IMR-90 (cell line): Measurements from ENCODE around the gene COA1. TPM values are rescaled to one million over a fixed set of nuclear protein-coding genes. Genes with fewer than 3 reads are reported as not detected.
A peak's percentile ranks its signal among the peaks of the same experiment; 100 is the strongest.

Experiments used
- ATAC-seq: fragments of 200-7000 bp; cut with Tn5 transposase; 2 replicates; pipeline ENCODE4 v1.9.1; 2020; ENCODE audit warnings: low read depth, mild to moderate bottlenecking, moderate library complexity
- BruUV-seq: library from RNA; stranded (reverse); fragments of 400-500 nt; replicated peaks from 2 replicates; lab custom pipeline; 2021; lab: Mats Ljungman, UMichigan
- CTCF ChIA-PET: fragments of 300-600 bp; formaldehyde crosslinking; extraction: SDS; loops from one replicate; lab custom pipeline; 2021; ENCODE audit warnings: antibody characterized with exemption; lab: Yijun Ruan, JAX
- POLR2A ChIA-PET: fragments of 300-600 bp; sonication (Branson Sonifier 250); formaldehyde crosslinking; loops from one replicate; lab custom pipeline; 2022; ENCODE audit warnings: antibody characterized with exemption; ENCODE audit not compliant: unreplicated experiment; lab: Charles Lee
- DNase-seq: peaks from one replicate; pipeline ENCODE4 v3.0.0; 2013
- H2AFZ ChIP-seq: replicated peaks from 2 replicates; pipeline ENCODE3; 2013; ENCODE audit warnings: low read length, mild to moderate bottlenecking; ENCODE audit not compliant: poor library complexity
- H2AK5ac ChIP-seq: 2 replicates; pipeline ENCODE4 v1.6.1; 2013; ENCODE audit warnings: low read depth, low read length, inconsistent platforms
- H2AK9ac ChIP-seq: replicated peaks from 2 replicates; pipeline ENCODE3; 2013; ENCODE audit warnings: mild to moderate bottlenecking, low read depth, low read length, moderate library complexity; ENCODE audit not compliant: poor library complexity
- H2BK120ac ChIP-seq: 2 replicates; pipeline ENCODE4 v1.6.1; 2013; ENCODE audit warnings: low read depth, low read length, inconsistent platforms
- H2BK15ac ChIP-seq: 3 replicates; pipeline ENCODE4 v1.6.1; 2013; ENCODE audit warnings: low read depth, low read length, inconsistent platforms
- H2BK20ac ChIP-seq: 2 replicates; pipeline ENCODE4 v1.6.1; 2013; ENCODE audit warnings: low read depth, mild to moderate bottlenecking, inconsistent platforms, low read length, moderate library complexity
- H2BK5ac ChIP-seq: 2 replicates; pipeline ENCODE4 v1.6.1; 2013; ENCODE audit warnings: mild to moderate bottlenecking, low read depth, low read length, inconsistent platforms; ENCODE audit not compliant: poor library complexity, severe bottlenecking
- H3K14ac ChIP-seq: replicated peaks from 2 replicates; pipeline ENCODE4 v1.6.1; 2013; ENCODE audit warnings: low read depth, low read length, inconsistent platforms
- H3K18ac ChIP-seq: 2 replicates; pipeline ENCODE4 v1.6.1; 2013; ENCODE audit warnings: low read depth, low read length, control low read depth
- H3K23ac ChIP-seq: 2 replicates; pipeline ENCODE4 v1.6.1; 2013; ENCODE audit warnings: low read depth, low read length, inconsistent platforms
- H3K27ac ChIP-seq: 2 replicates; pipeline ENCODE4 v1.5.1; 2013; ENCODE audit warnings: mild to moderate bottlenecking, control low read depth, low read length; ENCODE audit not compliant: insufficient read depth
- H3K27me3 ChIP-seq: 2 replicates; pipeline ENCODE4 v1.6.1; 2013; ENCODE audit warnings: low read length; ENCODE audit not compliant: control insufficient read depth, insufficient read depth
- H3K36me3 ChIP-seq: 2 replicates; pipeline ENCODE4 v1.6.1; 2013; ENCODE audit warnings: low read length, mixed read lengths; ENCODE audit not compliant: control insufficient read depth, insufficient read depth
- H3K4ac ChIP-seq: 2 replicates; pipeline ENCODE4 v1.6.1; 2013; ENCODE audit warnings: low read depth, low read length, inconsistent platforms
- H3K4me1 ChIP-seq: 2 replicates; pipeline ENCODE4 v1.6.1; 2013; ENCODE audit warnings: low read length, mixed read lengths; ENCODE audit not compliant: control insufficient read depth, insufficient read depth
- H3K4me2 ChIP-seq: 2 replicates; pipeline ENCODE4 v1.6.1; 2013; ENCODE audit warnings: low read depth, mild to moderate bottlenecking, control low read depth, low read length, moderate library complexity
- H3K4me3 ChIP-seq: 2 replicates; pipeline ENCODE4 v1.5.1; 2013; ENCODE audit warnings: low read depth, mild to moderate bottlenecking, control low read depth, low read length, moderate library complexity; ENCODE audit not compliant: insufficient read depth
- H3K56ac ChIP-seq: 2 replicates; pipeline ENCODE4 v1.6.1; 2013; ENCODE audit warnings: low read length, inconsistent platforms; ENCODE audit not compliant: insufficient read depth; ENCODE audit errors: extremely low read depth
- H3K79me1 ChIP-seq, 2 experiments: 2 replicates each; pipeline ENCODE4 v1.6.1; 2013; ENCODE audit warnings: low read length in 2 of 2, inconsistent platforms in 1 of 2, low read depth in 1 of 2
- H3K9ac ChIP-seq: 2 replicates; pipeline ENCODE4 v1.6.1; 2013; ENCODE audit warnings: low read depth, low read length, control low read depth
- H3K9me1 ChIP-seq: 2 replicates; pipeline ENCODE4 v1.6.1; 2013; ENCODE audit warnings: low read length, inconsistent platforms; ENCODE audit not compliant: insufficient read depth
- H3K9me3 ChIP-seq: 2 replicates; pipeline ENCODE4 v1.6.1; 2013; ENCODE audit warnings: low read length; ENCODE audit not compliant: control insufficient read depth, insufficient read depth
- H4K20me1 ChIP-seq: 2 replicates; pipeline ENCODE4 v1.6.1; 2013; ENCODE audit warnings: low read length, inconsistent platforms; ENCODE audit not compliant: insufficient read depth
- H4K5ac ChIP-seq: 2 replicates; pipeline ENCODE4 v1.6.1; 2013; ENCODE audit warnings: mild to moderate bottlenecking, low read depth, low read length, control low read depth
- H4K8ac ChIP-seq, 2 experiments: 2 replicates each; pipeline ENCODE4 v1.6.1; 2013; ENCODE audit warnings: low read depth in 2 of 2, low read length in 2 of 2, control low read depth in 1 of 2, inconsistent platforms in 1 of 2
- H4K91ac ChIP-seq: 2 replicates; pipeline ENCODE4 v1.6.1; 2013; ENCODE audit warnings: low read depth, low read length, inconsistent platforms; ENCODE audit not compliant: insufficient read depth
- BHLHE40 ChIP-seq: fragments of 150-350 bp; IDR thresholded peaks from 2 replicates; pipeline ENCODE4 v1.6.1; 2016; ENCODE audit warnings: mild to moderate bottlenecking, low read depth, low read length
- CEBPB ChIP-seq: IDR thresholded peaks from 2 replicates; pipeline ENCODE4 v1.6.1; 2012; ENCODE audit warnings: low read depth, low read length, improper control_type of control experiment
- CHD1 ChIP-seq: IDR thresholded peaks from 2 replicates; pipeline ENCODE4 v1.6.1; 2012; ENCODE audit warnings: low read depth, low read length, improper control_type of control experiment
- FOS ChIP-seq: fragments of 150-350 bp; IDR thresholded peaks from 2 replicates; pipeline ENCODE4 v1.6.1; 2016; ENCODE audit warnings: low read depth, low read length
- MAFK ChIP-seq: IDR thresholded peaks from 2 replicates; pipeline ENCODE4 v1.6.1; 2012; ENCODE audit warnings: low read depth, low read length, improper control_type of control experiment
- MAZ ChIP-seq: IDR thresholded peaks from 2 replicates; pipeline ENCODE4 v1.6.1; 2012; ENCODE audit warnings: low read depth, mild to moderate bottlenecking, low read length, improper control_type of control experiment, moderate library complexity, borderline replicate concordance
- MXI1 ChIP-seq: IDR thresholded peaks from 2 replicates; pipeline ENCODE4 v1.6.1; 2012; ENCODE audit warnings: low read depth, mild to moderate bottlenecking, low read length, moderate library complexity, borderline replicate concordance
- NFE2L2 ChIP-seq: fragments of 150-350 bp; IDR thresholded peaks from 2 replicates; pipeline ENCODE4 v1.6.1; 2016; ENCODE audit warnings: low read depth, mild to moderate bottlenecking, low read length
- POLR2A ChIP-seq: IDR thresholded peaks from 2 replicates; pipeline ENCODE4 v1.6.1; 2012; ENCODE audit warnings: mild to moderate bottlenecking, low read depth, low read length
- RAD21 ChIP-seq: IDR thresholded peaks from 2 replicates; pipeline ENCODE4 v1.6.1; 2012; ENCODE audit warnings: low read length, improper control_type of control experiment
- RCOR1 ChIP-seq: IDR thresholded peaks from 2 replicates; pipeline ENCODE4 v1.6.1; 2012; ENCODE audit warnings: mild to moderate bottlenecking, low read length, improper control_type of control experiment; ENCODE audit not compliant: insufficient replicate concordance
- RFX5 ChIP-seq: IDR thresholded peaks from 2 replicates; pipeline ENCODE4 v1.8.0; 2012; ENCODE audit warnings: low read depth, mild to moderate bottlenecking, low read length, moderate library complexity
- SMC3 ChIP-seq: fragments of 150-350 bp; IDR thresholded peaks from 2 replicates; pipeline ENCODE4 v1.6.1; 2016; ENCODE audit warnings: low read depth, mild to moderate bottlenecking, antibody characterized with exemption, low read length, moderate library complexity
- WGBS, 2 experiments: methylation state at CpG; one replicate each; pipeline versions ENCODE4 v1.1.5 to v1.1.7; 2013; ENCODE audit warnings: missing lambda C conversion rate in 2 of 2; ENCODE audit not compliant: insufficient read length in 1 of 2; ENCODE audit errors: extremely low coverage in 2 of 2; 5-methylcytosine and 5-hydroxymethylcytosine counted together
- dilution Hi-C: fragments of 300-500 bp; cut with HindIII; formaldehyde crosslinking; loops from one replicate; pipeline ENCODE4 v1.14.3; 2018; ENCODE audit warnings: low sequenced_read_pairs; ENCODE audit not compliant: unreplicated experiment
- in situ Hi-C: fragments of 300-500 bp; cut with MboI; formaldehyde crosslinking; loops from 3 replicates; pipeline ENCODE4 v1.14.3; 2019; ENCODE audit warnings: low sequenced_read_pairs, inconsistent platforms, mixed read lengths
- intact Hi-C: fragments of 100-400 bp; cut with micrococcal nuclease; formaldehyde crosslinking; loops from 2 replicates; pipeline ENCODE4 v1.10.0; 2022
- polyA plus RNA-seq, 3 experiments: library from polyadenylated mRNA; depleted of rRNA; stranded (reverse); fragments of >200 nt; gene quantifications; 2 replicates each; pipeline ENCODE4 v1.2.3, GENCODE V29; 2012; ENCODE audit warnings: low replicate concordance in 1 of 3
- total RNA-seq: library from RNA; depleted of rRNA; stranded (reverse); fragments of >200 nt; gene quantifications from 2 replicates; pipeline ENCODE4 v1.2.3, GENCODE V29; 2012
- TF ChIP-seq, protein P1 (sequence below): conservative IDR thresholded peaks from 2 replicates; pipeline ENCODE4 v1.5.1; 2012; ENCODE audit warnings: mild to moderate bottlenecking, low read depth, low read length, improper control_type of control experiment
- TF ChIP-seq, protein P2 (sequence below): fragments of 150-350 bp; IDR thresholded peaks from 2 replicates; pipeline ENCODE4 v1.6.1; 2017; ENCODE audit warnings: mild to moderate bottlenecking, antibody characterized with exemption, low read length, low read depth

COA1 gene
- total and polyA plus RNA-seq, 2 of the 4 experiments (the other 2 are of a cell fraction) = 34.2 to 59.5 TPM

GRCh38 chr7:43590862-43591557 is 138.3 kb downstream of the COA1 start:
- Histone ChIP-seq H3K4me2 (peak overlapping the region; percentile 34; the same call in 1 of the 2 replicates), H3K14ac (no peak overlapping the region; the same call in 1 of the 2 replicates), H3K4me1 (peaks cover 12% of the 10 kb centered on the region), H2AFZ (no peak overlapping the region), H3K4ac (no peak overlapping the region), H3K9me1 (peaks cover 20% of the 10 kb centered on the region), H3K79me1 (peaks cover 0 to 49% of the 10 kb centered on the region in 2 experiments; a peak in 2 of 4 replicates), H4K20me1 (peaks cover 89% of the 10 kb centered on the region), H2AK5ac (no peak overlapping the region), H3K36me3 (no peaks in the 10 kb centered on the region), H2BK5ac (peak overlapping the region; percentile 28), H4K5ac (no peak overlapping the region), H3K18ac (no peak overlapping the region), H3K23ac (peak overlapping the region; percentile 39; the same call in 1 of the 2 replicates), H4K8ac (no peak overlapping the region), H4K91ac (no peak overlapping the region), H3K9ac (no peak overlapping the region), H2BK120ac (no peak overlapping the region), H3K4me3 (no peak overlapping the region), H2BK15ac (no peak overlapping the region), H3K27ac (no peak overlapping the region), H3K56ac (no peak overlapping the region), H3K9me3 (no peaks in the 10 kb centered on the region), H2BK20ac (no peak overlapping the region), H2AK9ac (no peak overlapping the region), H3K27me3 (no peaks in the 10 kb centered on the region)
- intact Hi-C loops = no loop called here
- DNase-seq (no peak), ATAC-seq (no peak)
- in situ Hi-C loops = no loop called here
- BruUV-seq = no TSS peak
- POLR2A ChIA-PET = no interaction called here
- dilution Hi-C loops = no loop called here
- WGBS, 2 experiments = no CpG with 5 or more reads among the region's 2 CpGs
- CTCF ChIA-PET = interaction anchor here (0.8 to 1.3 kb wide), 2 partner anchors 9 to 108 kb away, joined by 3 to 5 read pairs; partner anchors contain the start of gene STK17A
- TF ChIP-seq NFE2L2 (no peak), FOS (no peak), BHLHE40 (no peak), MXI1 (no peak), POLR2A (no peak), MAFK (no peak), RFX5 (no peak), SMC3 (no peak), CEBPB (no peak), RAD21 (no peak), CHD1 (no peak), RCOR1 (no peak), MAZ (no peak)
- TF ChIP-seq, protein P1, sequence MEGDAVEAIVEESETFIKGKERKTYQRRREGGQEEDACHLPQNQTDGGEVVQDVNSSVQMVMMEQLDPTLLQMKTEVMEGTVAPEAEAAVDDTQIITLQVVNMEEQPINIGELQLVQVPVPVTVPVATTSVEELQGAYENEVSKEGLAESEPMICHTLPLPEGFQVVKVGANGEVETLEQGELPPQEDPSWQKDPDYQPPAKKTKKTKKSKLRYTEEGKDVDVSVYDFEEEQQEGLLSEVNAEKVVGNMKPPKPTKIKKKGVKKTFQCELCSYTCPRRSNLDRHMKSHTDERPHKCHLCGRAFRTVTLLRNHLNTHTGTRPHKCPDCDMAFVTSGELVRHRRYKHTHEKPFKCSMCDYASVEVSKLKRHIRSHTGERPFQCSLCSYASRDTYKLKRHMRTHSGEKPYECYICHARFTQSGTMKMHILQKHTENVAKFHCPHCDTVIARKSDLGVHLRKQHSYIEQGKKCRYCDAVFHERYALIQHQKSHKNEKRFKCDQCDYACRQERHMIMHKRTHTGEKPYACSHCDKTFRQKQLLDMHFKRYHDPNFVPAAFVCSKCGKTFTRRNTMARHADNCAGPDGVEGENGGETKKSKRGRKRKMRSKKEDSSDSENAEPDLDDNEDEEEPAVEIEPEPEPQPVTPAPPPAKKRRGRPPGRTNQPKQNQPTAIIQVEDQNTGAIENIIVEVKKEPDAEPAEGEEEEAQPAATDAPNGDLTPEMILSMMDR = no peak
- TF ChIP-seq, protein P2, sequence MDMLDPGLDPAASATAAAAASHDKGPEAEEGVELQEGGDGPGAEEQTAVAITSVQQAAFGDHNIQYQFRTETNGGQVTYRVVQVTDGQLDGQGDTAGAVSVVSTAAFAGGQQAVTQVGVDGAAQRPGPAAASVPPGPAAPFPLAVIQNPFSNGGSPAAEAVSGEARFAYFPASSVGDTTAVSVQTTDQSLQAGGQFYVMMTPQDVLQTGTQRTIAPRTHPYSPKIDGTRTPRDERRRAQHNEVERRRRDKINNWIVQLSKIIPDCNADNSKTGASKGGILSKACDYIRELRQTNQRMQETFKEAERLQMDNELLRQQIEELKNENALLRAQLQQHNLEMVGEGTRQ = no peak
